Mononuclear cell (primary cell): ENCODE measurements around the gene GTF2A1L. TPM values are rescaled to one million over a fixed set of nuclear protein-coding genes. Genes with fewer than 3 reads are reported as not detected.

ENCODE experiments used
- H3K27me3 ChIP-seq: 2 replicates; pipeline ENCODE4 v1.6.0; 2011; ENCODE audit warnings: low read length, control low read depth; ENCODE audit not compliant: insufficient read depth
- H3K4me1 ChIP-seq: 2 replicates; pipeline ENCODE4 v1.5.1; 2011; ENCODE audit warnings: mild to moderate bottlenecking, low read length, control low read depth; ENCODE audit not compliant: insufficient read depth
- H3K4me3 ChIP-seq: 2 replicates; pipeline ENCODE4 v1.5.1; 2011; ENCODE audit warnings: mild to moderate bottlenecking, low read length, moderate library complexity
- H3K9me3 ChIP-seq: 2 replicates; pipeline ENCODE4 v1.5.1; 2011; ENCODE audit warnings: low read depth, mild to moderate bottlenecking, control low read depth, low read length
- total RNA-seq: library from RNA; depleted of rRNA; stranded (reverse); fragments of >200 nt; gene quantifications from one replicate; pipeline ENCODE4 v1.2.3, GENCODE V29; 2012

The GTF2A1L gene
- total RNA-seq, 1 donor = not detected

DNA sequence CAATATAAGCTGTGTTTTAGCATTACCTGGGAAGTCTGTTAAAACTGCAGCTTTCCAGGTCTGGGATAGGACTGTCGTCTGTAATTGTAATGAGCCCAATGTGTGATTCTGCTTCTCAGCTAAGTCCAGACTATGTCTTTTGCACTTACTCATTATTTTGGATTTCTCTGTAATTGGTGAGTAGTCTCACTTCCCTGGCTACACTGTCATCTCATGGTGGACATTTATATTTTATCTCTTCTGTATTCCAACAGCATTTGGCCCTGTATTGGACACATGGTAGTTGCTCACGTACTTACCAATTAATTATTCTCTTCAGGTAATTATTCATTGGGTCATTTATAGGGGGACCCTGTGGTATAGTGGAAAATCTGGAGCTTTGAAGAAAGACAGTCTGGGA lies 109.9 kb downstream of the GTF2A1L start:
- no peak overlapping the region for H3K4me3 ChIP-seq
- no peaks in the 10 kb centered on the region for H3K27me3 ChIP-seq
- no peaks in the 10 kb centered on the region for H3K9me3 ChIP-seq
- H3K4me1 ChIP-seq = no peaks in the 10 kb centered on the region

DNA sequence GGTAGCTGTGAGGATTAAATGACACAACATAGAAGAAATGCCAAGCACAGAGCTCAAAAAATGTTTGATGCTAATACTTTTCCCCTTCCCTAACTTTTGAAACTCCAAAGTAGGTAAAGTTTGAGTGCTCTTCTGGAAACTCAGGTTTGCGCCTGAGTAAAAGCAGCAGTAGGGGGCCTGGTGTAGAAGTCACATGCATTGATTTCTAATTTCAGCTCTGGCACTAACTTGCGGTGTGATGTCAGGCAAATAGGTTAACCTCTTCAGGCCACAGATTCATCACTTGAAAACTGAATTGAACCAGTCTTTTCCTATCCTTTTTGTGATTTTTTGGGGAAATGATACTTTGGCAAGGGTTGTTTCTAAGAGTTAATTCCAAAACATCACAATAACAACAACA lies 110.6 kb downstream of the GTF2A1L start:
- Histone ChIP-seq H3K4me1 (no peaks in the 10 kb centered on the region), H3K9me3 (no peaks in the 10 kb centered on the region), H3K4me3 (no peak overlapping the region), H3K27me3 (no peaks in the 10 kb centered on the region)

DNA sequence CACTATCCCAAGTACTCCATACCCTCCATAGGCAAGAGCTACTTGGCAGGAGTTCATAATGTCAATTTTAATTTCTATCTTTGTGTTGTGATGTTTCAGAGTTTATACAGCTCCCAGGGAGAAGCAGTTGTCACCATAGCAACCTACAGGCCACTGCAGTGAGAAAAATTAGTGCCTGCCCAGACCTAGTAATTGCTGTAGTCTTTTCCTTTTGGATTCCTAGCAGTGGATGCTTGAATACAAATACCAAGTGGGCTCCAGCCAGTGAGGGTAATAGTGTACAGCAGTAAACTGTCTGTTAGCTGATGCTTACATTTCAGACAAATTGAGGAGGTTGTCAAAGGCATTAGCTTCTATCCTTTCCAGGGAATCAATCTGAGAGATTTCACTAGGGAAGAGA lies 111.2 kb downstream of the GTF2A1L start:
- no peaks in the 10 kb centered on the region for H3K27me3 ChIP-seq
- no peaks in the 10 kb centered on the region for H3K9me3 ChIP-seq
- H3K4me3 ChIP-seq = no peak overlapping the region
- no peaks in the 10 kb centered on the region for H3K4me1 ChIP-seq

Other genes with a start within 250 kb of the GTF2A1L start
- 18.9 TPM for gene PPP1R21, start 177.1 kb upstream of the GTF2A1L start, total RNA-seq
- 1.9 TPM for gene STON1, start 87.7 kb upstream of the GTF2A1L start, total RNA-seq
- gene LHCGR, start 137.9 kb downstream of the GTF2A1L start, total RNA-seq = not detected